DND-41 (cell line): ENCODE data around the gene TMEM38B.

Experiments used
- CTCF ChIP-seq: IDR thresholded peaks from 2 replicates; pipeline ENCODE4 v1.5.1; 2012; ENCODE audit warnings: borderline replicate concordance, low read length, moderate library complexity, mild to moderate bottlenecking; ENCODE audit not compliant: poor library complexity, severe bottlenecking; ENCODE audit errors: extremely low read depth
- EZH2 ChIP-seq: IDR thresholded peaks from 3 replicates; pipeline ENCODE4 v1.6.1; 2012; ENCODE audit warnings: borderline replicate concordance, low read depth, mild to moderate bottlenecking, moderate library complexity, low read length, inconsistent platforms; ENCODE audit not compliant: severe bottlenecking

GRCh38 chr9:105714020-105714331 is 19.6 kb downstream of the TMEM38B start:
- TF ChIP-seq EZH2 (no peak), CTCF (no peak)
